Putamen (tissue), 1 donor: ENCODE data around the gene SSTR3.
"Not testable (repeated sequence)": the region's sequence is repeated elsewhere in the genome, so short reads cannot be mapped to it uniquely, and the experiment has no call there.

ENCODE experiments used
- DNase-seq: peaks from one replicate; pipeline ENCODE4 v3.0.0-alpha.2; 2016; ENCODE audit warnings: low spot score

SSTR3 gene

GRCh38 chr22:37242395-37242918 is 30.2 kb upstream of the SSTR3 start:
- DNase-seq, result no peak

GRCh38 chr22:37241351-37242142 is 29.3 kb upstream of the SSTR3 start:
- no peak for DNase-seq

- no peak for DNase-seq
Observed at GRCh38 chr22:37240941-37241320, 28.7 kb upstream of the SSTR3 start.

GRCh38 chr22:37240240-37240940 is 28.1 kb upstream of the SSTR3 start:
- no peak for DNase-seq

GRCh38 chr22:37239336-37240239 is 27.3 kb upstream of the SSTR3 start:
- DNase-seq, result no peak

- DNase-seq, result no peak
Observed at GRCh38 chr22:37237371-37238268, 25.3 kb upstream of the SSTR3 start.

- DNase-seq, result no peak
Observed at GRCh38 chr22:37235897-37236607, 23.8 kb upstream of the SSTR3 start.

- no peak for DNase-seq
Observed at GRCh38 chr22:37234736-37235711, 22.7 kb upstream of the SSTR3 start.

GRCh38 chr22:37233751-37234631 is 21.7 kb upstream of the SSTR3 start:
- no peak for DNase-seq

GRCh38 chr22:37233371-37233750 is 21.1 kb upstream of the SSTR3 start:
- DNase-seq, result not testable (repeated sequence)

GRCh38 chr22:37232140-37232998 is 20.1 kb upstream of the SSTR3 start:
- DNase-seq, result no peak

GRCh38 chr22:37231406-37232139 is 19.3 kb upstream of the SSTR3 start:
- no peak for DNase-seq

- DNase-seq, result no peak
Observed at GRCh38 chr22:37230673-37231405, 18.6 kb upstream of the SSTR3 start.

- DNase-seq, result no peak
Observed at GRCh38 chr22:37229805-37230672, 17.8 kb upstream of the SSTR3 start.
